UCSD-AML1 (cell line): Measurements from ENCODE around the gene NTF4.
"Not testable (repeated sequence)": the region's sequence is repeated elsewhere in the genome, so short reads cannot be mapped to it uniquely, and the experiment has no call there.

Experiments
- DNase-seq: peaks from one replicate; lab custom pipeline; 2025; ENCODE audit not compliant: unreplicated experiment; lab: John Stamatoyannopoulos, UW

Gene NTF4

GRCh38 chr19:49057636-49058234 is 6.9 kb downstream of the NTF4 start, which contains the start of gene CGB7:
Gene CGB7, minus strand, starts transcription at chr19:49057749. Its CDS starts 2,374 bp downstream, at chr19:49055375.
- DNase-seq = no peak

DNA sequence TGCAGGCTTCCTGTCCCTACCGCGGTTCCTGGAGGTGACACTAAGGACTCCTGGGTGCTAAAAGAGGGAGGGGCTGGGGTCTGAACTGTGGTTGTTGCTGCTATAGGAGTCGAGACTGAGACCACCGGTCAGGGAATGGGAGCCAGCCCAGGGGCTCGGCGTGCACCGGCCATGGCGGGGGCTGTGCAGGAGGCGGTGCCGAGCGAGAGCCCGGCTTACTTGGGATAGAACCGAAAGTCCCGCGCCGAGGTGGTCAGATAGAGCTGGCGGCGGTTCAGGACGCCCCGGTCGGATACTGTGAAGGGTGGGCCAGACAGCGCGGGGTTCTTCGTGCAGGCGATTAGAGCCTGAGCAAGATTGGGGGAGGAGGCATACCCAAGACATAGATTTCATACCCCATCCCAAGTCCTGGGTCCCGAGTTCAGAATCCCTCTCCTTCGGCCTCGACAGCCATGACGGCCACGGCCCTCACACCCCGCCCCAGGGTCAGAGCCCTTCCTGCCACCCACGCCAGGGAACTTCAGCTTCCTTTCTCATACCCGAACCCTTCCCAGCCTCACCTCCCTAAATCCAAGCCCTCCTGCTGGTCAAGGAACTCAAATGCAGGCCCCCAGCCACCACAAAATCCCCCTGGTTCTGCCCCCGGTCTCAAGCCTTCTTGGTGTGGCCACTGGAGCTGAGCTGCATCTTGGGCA is 7.6 kb downstream of the NTF4 start:
- DNase-seq = not testable (repeated sequence)

GRCh38 chr19:49056101-49056901 is 8.3 kb downstream of the NTF4 start:
- DNase-seq = peak; percentile 65

DNA sequence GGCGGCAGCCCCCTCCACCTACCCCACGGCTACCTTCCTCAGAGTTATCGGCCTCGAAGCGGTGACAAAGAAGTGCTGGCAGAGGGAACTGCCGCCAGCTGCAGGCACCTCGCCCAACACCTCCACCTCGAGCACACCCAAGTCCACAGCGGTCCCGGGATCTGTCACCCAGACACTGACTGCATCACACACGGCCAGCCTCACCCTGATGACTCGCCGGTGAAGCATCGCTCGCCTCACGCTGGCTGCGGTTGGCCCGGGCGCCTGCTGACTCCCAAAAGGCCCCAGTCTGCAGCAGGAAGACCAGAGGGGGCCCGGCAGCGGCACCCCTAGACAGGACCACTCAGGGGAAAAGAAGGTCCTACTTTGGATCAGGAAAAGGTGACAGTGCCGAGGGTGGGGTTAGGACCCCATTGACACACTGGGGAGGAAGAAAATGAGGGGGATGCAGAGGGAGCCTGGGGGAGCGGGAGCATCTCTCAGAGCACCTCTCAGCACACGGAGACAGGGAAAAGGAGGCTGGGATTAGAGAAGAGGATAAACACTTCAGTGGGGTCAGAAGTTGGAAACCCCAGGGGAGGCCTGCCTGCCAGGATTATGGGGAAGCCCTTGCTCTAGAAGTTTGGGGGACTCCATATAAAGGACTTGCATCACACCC is 14.1 kb downstream of the NTF4 start:
- DNase-seq = not testable (repeated sequence)

DNA sequence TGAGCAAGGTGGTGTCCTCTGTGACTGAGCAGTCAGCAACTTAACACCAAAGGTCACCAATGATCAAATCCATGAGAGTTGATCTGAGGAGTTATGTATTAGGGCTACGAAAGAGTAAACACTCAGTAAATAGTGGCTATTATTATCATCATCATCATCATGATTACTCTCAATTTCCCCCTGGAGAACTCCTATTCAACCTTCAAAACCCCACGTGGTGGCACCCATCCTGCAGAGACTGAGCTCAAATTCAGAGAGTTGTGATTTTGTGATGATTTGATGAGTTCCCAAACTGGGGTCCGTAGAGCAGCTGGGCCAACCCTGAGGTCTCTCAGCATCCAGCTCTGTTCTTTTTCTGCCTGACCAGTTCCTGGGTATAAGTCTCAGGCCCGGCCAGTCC is 14.8 kb downstream of the NTF4 start:
- not testable (repeated sequence) for DNase-seq

GRCh38 chr19:49049011-49049410 is 15.6 kb downstream of the NTF4 start, which contains the start of gene CGB8:
Gene CGB8, minus strand, starts transcription at chr19:49049111. Its CDS starts 372 bp downstream, at chr19:49048739.
- DNase-seq = not testable (repeated sequence)

DNA sequence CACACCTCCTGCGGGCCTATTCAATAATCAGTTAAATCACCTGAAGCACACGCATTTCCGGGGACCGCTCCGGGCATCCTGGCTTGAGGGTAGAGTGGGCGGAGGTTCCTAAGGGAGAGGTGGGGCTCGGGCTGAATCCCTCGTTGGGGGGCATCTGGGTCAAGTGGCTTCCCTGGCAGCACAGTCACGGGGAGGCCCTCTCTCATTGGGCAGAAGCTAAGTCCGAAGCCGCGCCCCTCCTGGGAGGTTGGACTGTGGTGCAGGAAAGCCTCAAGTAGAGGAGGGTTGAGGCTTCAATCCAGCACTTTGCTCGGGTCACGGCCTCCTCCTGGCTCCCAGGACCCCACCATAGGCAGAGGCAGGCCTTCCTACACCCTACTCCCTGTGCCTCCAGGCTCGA is 21.1 kb downstream of the NTF4 start, which contains the start of gene CGB5:
Gene CGB5, plus strand, starts transcription at position 301 of the 400 bp plus-strand sequence. CDS start 362 bp downstream, outside the sequence.
- not testable (repeated sequence) for DNase-seq

DNA sequence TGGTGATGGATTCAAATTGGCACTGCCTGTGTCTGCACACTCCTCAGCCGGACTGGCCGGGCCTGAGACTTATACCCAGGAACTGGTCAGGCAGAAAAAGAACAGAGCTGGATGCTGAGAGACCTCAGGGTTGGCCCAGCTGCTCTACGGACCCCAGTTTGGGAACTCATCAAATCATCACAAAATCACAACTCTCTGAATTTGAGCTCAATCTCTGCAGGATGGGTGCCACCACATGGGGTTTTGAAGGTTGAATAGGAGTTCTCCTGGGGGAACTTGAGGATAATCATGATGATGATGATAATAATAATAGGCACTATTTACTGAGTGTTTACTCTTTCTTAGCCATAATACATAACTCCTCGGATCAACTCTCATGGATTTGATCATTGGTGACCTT is 22.0 kb downstream of the NTF4 start:
- DNase-seq = not testable (repeated sequence)

DNA sequence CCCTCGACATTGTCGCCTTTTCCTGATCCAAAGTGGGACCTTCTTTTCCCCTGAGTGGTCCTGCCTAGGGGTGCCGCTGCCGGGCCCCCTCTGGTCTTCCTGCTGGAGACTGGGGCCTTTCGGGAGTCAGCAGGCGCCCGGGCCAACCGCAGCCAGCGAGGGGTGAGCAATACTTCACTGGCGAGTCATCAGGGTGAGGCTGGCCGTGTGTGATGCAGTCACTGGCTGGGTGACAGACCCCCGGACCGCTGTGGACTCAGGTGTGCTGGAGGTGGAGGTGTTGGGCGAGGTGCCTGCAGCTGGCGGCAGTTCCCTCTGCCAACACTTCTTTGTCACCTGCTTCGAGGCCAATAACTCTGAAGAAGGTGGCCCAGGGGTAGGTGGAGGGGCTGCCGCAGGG is 22.4 kb downstream of the NTF4 start:
- DNase-seq = no peak

- DNase-seq = not testable (repeated sequence)
Measured at GRCh38 chr19:49039736-49040135, 24.9 kb downstream of the NTF4 start.

GRCh38 chr19:49038557-49039276 is 25.9 kb downstream of the NTF4 start:
- DNase-seq = not testable (repeated sequence)

DNA sequence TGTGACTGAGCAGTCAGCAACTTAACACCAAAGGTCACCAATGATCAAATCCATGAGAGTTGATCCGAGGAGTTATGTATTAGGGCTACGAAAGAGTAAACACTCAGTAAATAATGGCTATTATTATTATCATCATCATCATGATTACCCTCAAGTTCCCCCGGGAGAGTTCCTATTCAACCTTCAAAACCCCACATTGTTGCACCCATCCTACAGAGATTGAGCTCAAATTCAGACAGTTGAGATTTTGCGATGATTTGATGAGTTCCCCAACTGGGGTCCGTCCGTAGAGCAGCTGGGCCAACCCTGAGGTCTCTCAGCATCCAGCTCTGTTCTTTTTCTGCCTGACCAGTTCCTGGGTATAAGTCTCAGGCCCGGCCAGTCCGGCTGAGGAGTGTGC is 26.5 kb downstream of the NTF4 start:
- DNase-seq = not testable (repeated sequence)

- DNase-seq = peak; percentile 28
Measured at GRCh38 chr19:49036815-49037214, 27.8 kb downstream of the NTF4 start, which contains the start of gene CGB1. Gene CGB1, minus strand, starts transcription at chr19:49036895. Its CDS starts 184 bp downstream, at chr19:49036711.

GRCh38 chr19:49031642-49032301 is 32.8 kb downstream of the NTF4 start, which contains the start of gene CGB2:
Gene CGB2, plus strand, starts transcription at chr19:49031890. Its CDS starts 206 bp downstream, at chr19:49032096.
- DNase-seq = not testable (repeated sequence)

DNA sequence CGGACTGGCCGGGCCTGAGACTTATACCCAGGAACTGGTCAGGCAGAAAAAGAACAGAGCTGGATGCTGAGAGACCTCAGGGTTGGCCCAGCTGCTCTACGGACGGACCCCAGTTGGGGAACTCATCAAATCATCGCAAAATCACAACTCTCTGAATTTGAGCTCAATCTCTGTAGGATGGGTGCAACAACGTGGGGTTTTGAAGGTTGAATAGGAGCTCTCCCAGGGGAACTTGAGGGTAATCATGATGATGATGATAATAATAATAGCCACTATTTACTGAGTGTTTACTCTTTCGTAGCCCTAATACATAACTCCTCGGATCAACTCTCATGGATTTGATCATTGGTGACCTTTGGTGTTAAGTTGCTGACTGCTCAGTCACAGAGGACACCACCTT is 34.3 kb downstream of the NTF4 start:
- DNase-seq = not testable (repeated sequence)

GRCh38 chr19:49029749-49030148 is 34.9 kb downstream of the NTF4 start:
- not testable (repeated sequence) for DNase-seq

DNA sequence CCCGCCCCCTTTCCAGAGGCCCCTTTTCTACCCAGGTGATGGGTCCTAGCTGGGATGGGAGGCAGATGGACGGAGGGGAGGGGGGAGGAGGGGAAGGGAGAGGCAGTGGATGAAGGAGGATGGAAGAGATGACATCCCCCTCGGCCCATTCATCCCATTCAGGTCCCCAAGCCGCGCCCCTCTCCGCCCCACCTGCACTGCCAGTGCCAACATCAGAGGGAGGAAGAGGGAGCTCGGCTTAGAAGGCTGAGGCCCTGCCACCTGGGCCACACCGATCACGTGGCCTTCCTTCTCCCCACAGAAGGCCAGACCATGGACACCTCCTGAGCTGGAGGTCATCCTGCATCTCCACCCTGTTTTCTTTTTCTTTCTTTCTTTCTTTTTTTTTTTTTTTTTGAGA is 35.9 kb downstream of the NTF4 start:
- DNase-seq = not testable (repeated sequence)

DNA sequence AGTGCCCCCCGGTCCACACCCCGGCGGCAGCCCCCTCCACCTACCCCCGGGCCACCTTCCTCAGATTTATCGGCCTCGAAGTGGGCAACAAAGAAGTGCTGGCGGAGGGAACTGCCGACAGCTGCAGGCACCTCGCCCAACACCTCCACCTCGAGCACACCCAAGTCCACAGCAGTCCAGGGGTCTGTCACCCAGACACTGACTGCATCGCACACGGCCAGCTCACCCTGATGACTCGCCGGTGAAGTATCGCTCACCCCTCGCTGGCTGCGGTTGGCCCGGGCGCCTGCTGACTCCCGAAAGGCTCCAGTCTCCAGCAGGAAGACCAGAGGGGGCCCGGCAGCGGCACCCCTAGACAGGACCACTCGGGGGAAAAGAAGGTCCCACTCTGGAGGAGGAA is 39.0 kb downstream of the NTF4 start:
- DNase-seq = not testable (repeated sequence)

DNA sequence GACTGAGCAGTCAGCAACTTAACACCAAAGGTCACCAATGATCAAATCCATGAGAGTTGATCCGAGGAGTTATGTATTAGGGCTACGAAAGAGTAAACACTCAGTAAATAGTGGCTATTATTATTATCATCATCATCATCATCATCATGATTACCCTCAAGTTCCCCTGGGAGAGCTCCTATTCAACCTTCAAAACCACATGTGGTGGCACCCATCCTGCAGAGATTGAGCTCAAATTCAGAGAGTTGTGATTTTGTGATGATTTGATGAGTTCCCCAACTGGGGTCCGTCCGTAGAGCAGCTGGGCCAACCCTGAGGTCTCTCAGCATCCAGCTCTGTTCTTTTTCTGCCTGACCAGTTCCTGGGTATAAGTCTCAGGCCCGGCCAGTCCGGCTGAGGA is 39.5 kb downstream of the NTF4 start:
- DNase-seq = not testable (repeated sequence)
